Loucy (cell line): ENCODE data around the gene TUFT1.

ENCODE experiments used
- H2AFZ ChIP-seq: fragments of 200-600 bp; sonication (generic); 2 replicates; pipeline ENCODE4 v1.6.0; 2016; ENCODE audit warnings: antibody characterized with exemption, mild to moderate bottlenecking, low read length, moderate library complexity
- H3F3A ChIP-seq: fragments of 200-600 bp; 2 replicates; pipeline ENCODE4 v1.6.0; 2016; ENCODE audit warnings: antibody characterized with exemption, low read depth, mild to moderate bottlenecking
- H3K27me3 ChIP-seq: fragments of 200-600 bp; sonication (generic); 2 replicates; pipeline ENCODE4 v1.6.1; 2014; ENCODE audit warnings: low read length, mild to moderate bottlenecking; ENCODE audit not compliant: insufficient read depth, poor library complexity, severe bottlenecking
- H3K36me3 ChIP-seq: fragments of 200-600 bp; sonication (generic); 2 replicates; pipeline ENCODE4 v1.6.1; 2016; ENCODE audit warnings: low read length; ENCODE audit not compliant: insufficient read depth
- H3K4me1 ChIP-seq: fragments of 200-600 bp; sonication (generic); 2 replicates; pipeline ENCODE4 v1.5.1; 2014; ENCODE audit warnings: low read length, mild to moderate bottlenecking; ENCODE audit not compliant: insufficient read depth, poor library complexity, severe bottlenecking
- H3K4me2 ChIP-seq: fragments of 200-600 bp; sonication (generic); 2 replicates; pipeline ENCODE4 v1.6.0; 2014; ENCODE audit warnings: antibody characterized with exemption, low read length, low read depth, mild to moderate bottlenecking; ENCODE audit not compliant: poor library complexity, severe bottlenecking
- H3K4me3 ChIP-seq: fragments of 200-600 bp; sonication (generic); 2 replicates; pipeline ENCODE4 v1.5.1; 2014; ENCODE audit warnings: low read length, mild to moderate bottlenecking, mixed read lengths; ENCODE audit not compliant: poor library complexity, severe bottlenecking
- H3K79me2 ChIP-seq: fragments of 200-600 bp; sonication (generic); 2 replicates; pipeline ENCODE4 v1.6.1; 2014; ENCODE audit warnings: low read length; ENCODE audit not compliant: insufficient read depth
- H3K9ac ChIP-seq: fragments of 200-600 bp; sonication (generic); 2 replicates; pipeline ENCODE4 v1.6.0; 2014; ENCODE audit warnings: mild to moderate bottlenecking, low read depth, low read length, moderate library complexity; ENCODE audit not compliant: poor library complexity, severe bottlenecking
- H3K9me2 ChIP-seq: fragments of 200-600 bp; sonication (generic); replicated peaks from 2 replicates; pipeline ENCODE4 v1.6.1; 2016; ENCODE audit warnings: low read depth, low read length, mixed read lengths
- H3K9me3 ChIP-seq: fragments of 200-600 bp; sonication (generic); 2 replicates; pipeline ENCODE4 v1.6.1; 2014; ENCODE audit warnings: mild to moderate bottlenecking, antibody characterized with exemption, low read length, low read depth; ENCODE audit not compliant: insufficient read depth
- H4K20me1 ChIP-seq: fragments of 200-600 bp; sonication (generic); 2 replicates; pipeline ENCODE4 v1.6.0; 2014; ENCODE audit warnings: antibody characterized with exemption, low read length, mild to moderate bottlenecking; ENCODE audit not compliant: insufficient read depth, poor library complexity, severe bottlenecking
- CTCF ChIP-seq: fragments of 200-600 bp; sonication (generic); conservative IDR thresholded peaks from 2 replicates; pipeline ENCODE4 v1.5.1; 2014; ENCODE audit warnings: mild to moderate bottlenecking, antibody characterized with exemption, low read length
- EZH2phosphoT487 ChIP-seq: fragments of 200-600 bp; IDR thresholded peaks from 2 replicates; pipeline ENCODE4 v1.6.1; 2018; ENCODE audit warnings: antibody characterized with exemption, mild to moderate bottlenecking, moderate library complexity, borderline replicate concordance

The TUFT1 gene

GRCh38 chr1:151513626-151514121 is 26.4 kb upstream of the TUFT1 start:
- TF ChIP-seq EZH2phosphoT487 (no peak), CTCF (no peak)
- peak overlapping the region; percentile 16; the same call in 1 of the 2 replicates for H2AFZ ChIP-seq
- H3K27me3 ChIP-seq: no peaks in the 10 kb centered on the region
- no peaks in the 10 kb centered on the region for H3K36me3 ChIP-seq
- no peaks in the 10 kb centered on the region for H3K79me2 ChIP-seq
- H4K20me1 ChIP-seq: no peaks in the 10 kb centered on the region
- H3F3A ChIP-seq: no peaks in the 10 kb centered on the region
- no peak overlapping the region for H3K9ac ChIP-seq
- H3K4me1 ChIP-seq: peaks cover 32% of the 10 kb centered on the region
- peak overlapping the region; percentile 7 for H3K4me3 ChIP-seq
- H3K9me3 ChIP-seq: no peaks in the 10 kb centered on the region
- H3K4me2 ChIP-seq: peak overlapping the region; percentile 29
- no peaks in the 10 kb centered on the region for H3K9me2 ChIP-seq

- H3K9me2 ChIP-seq: no peaks in the 10 kb centered on the region
- H3K4me2 ChIP-seq: no peak overlapping the region
- H3K4me3 ChIP-seq: no peak overlapping the region
- H2AFZ ChIP-seq: no peak overlapping the region
- no peaks in the 10 kb centered on the region for H3F3A ChIP-seq
- H3K4me1 ChIP-seq: peaks cover 32% of the 10 kb centered on the region
- no peaks in the 10 kb centered on the region for H3K36me3 ChIP-seq
- no peak overlapping the region for H3K9ac ChIP-seq
- no peaks in the 10 kb centered on the region for H3K9me3 ChIP-seq
- no peaks in the 10 kb centered on the region for H3K27me3 ChIP-seq
- H4K20me1 ChIP-seq: no peaks in the 10 kb centered on the region
- no peaks in the 10 kb centered on the region for H3K79me2 ChIP-seq
- TF ChIP-seq CTCF (no peak), EZH2phosphoT487 (no peak)
These were observed 25.7 kb upstream of the TUFT1 start for GRCh38 chr1:151514366-151514765.

GRCh38 chr1:151515265-151515664 is 24.8 kb upstream of the TUFT1 start:
- no peak overlapping the region for H3K4me2 ChIP-seq
- H2AFZ ChIP-seq: no peak overlapping the region
- no peaks in the 10 kb centered on the region for H3K9me3 ChIP-seq
- H3K27me3 ChIP-seq: no peaks in the 10 kb centered on the region
- H3F3A ChIP-seq: no peaks in the 10 kb centered on the region
- H3K4me1 ChIP-seq: peaks cover 32% of the 10 kb centered on the region
- H3K79me2 ChIP-seq: no peaks in the 10 kb centered on the region
- TF ChIP-seq EZH2phosphoT487 (no peak), CTCF (no peak)
- no peaks in the 10 kb centered on the region for H4K20me1 ChIP-seq
- no peaks in the 10 kb centered on the region for H3K9me2 ChIP-seq
- H3K9ac ChIP-seq: no peak overlapping the region
- no peak overlapping the region for H3K4me3 ChIP-seq
- no peaks in the 10 kb centered on the region for H3K36me3 ChIP-seq
